ENCODE results near the gene LYPLA2.

Gene LYPLA2

GRCh38 chr1:23790696-23791515 is at the start of gene LYPLA2:
TSS of gene LYPLA2 (plus strand) at chr1:23791145. CDS start at chr1:23792683, 1,538 bp downstream.
- peak; percentile 93 for DNase-seq (ENCODE audit: low spot score)

- DNase-seq (ENCODE audit: low spot score): no peak
Observed at GRCh38 chr1:23741609-23742008, 49.3 kb upstream of the LYPLA2 start.

GRCh38 chr1:23742670-23743286 is 48.2 kb upstream of the LYPLA2 start:
- peak; percentile 66 for DNase-seq (ENCODE audit: low spot score)

GRCh38 chr1:23743287-23744152 is 47.4 kb upstream of the LYPLA2 start, which contains the start of gene ELOA:
TSS of gene ELOA (plus strand) at chr1:23743471. CDS start at chr1:23743504, 33 bp downstream.
- DNase-seq (ENCODE audit: low spot score): peak; percentile 75

- peak; percentile 85 for DNase-seq (ENCODE audit: low spot score)
Observed at GRCh38 chr1:23745515-23745914, 45.4 kb upstream of the LYPLA2 start.

- peak; percentile 19 for DNase-seq (ENCODE audit: low spot score)
Observed at GRCh38 chr1:23748016-23748415, 42.9 kb upstream of the LYPLA2 start.

GRCh38 chr1:23751050-23751814 is 39.7 kb upstream of the LYPLA2 start:
- DNase-seq (ENCODE audit: low spot score): peak; percentile 68

- no peak for DNase-seq (ENCODE audit: low spot score)
Observed at GRCh38 chr1:23751815-23752200, 39.1 kb upstream of the LYPLA2 start.

GRCh38 chr1:23752909-23753308 is 38.0 kb upstream of the LYPLA2 start:
- DNase-seq (ENCODE audit: low spot score): no peak

- DNase-seq (ENCODE audit: low spot score): peak; percentile 47
Observed at GRCh38 chr1:23756676-23757075, 34.3 kb upstream of the LYPLA2 start.

GRCh38 chr1:23757812-23758211 is 33.1 kb upstream of the LYPLA2 start:
- DNase-seq (ENCODE audit: low spot score): no peak

- no peak for DNase-seq (ENCODE audit: low spot score)
Observed at GRCh38 chr1:23759277-23759676, 31.7 kb upstream of the LYPLA2 start.

GRCh38 chr1:23763041-23763577 is 27.8 kb upstream of the LYPLA2 start:
- DNase-seq (ENCODE audit: low spot score): no peak

- DNase-seq (ENCODE audit: low spot score): no peak
Observed at GRCh38 chr1:23768733-23769132, 22.2 kb upstream of the LYPLA2 start.

GRCh38 chr1:23772049-23772853 is 18.7 kb upstream of the LYPLA2 start:
- peak; percentile 68 for DNase-seq (ENCODE audit: low spot score)

- DNase-seq (ENCODE audit: low spot score): no peak
Observed at GRCh38 chr1:23772854-23773242, 18.1 kb upstream of the LYPLA2 start.

GRCh38 chr1:23774174-23774880 is 16.6 kb upstream of the LYPLA2 start:
- DNase-seq (ENCODE audit: low spot score): no peak

GRCh38 chr1:23776217-23776616 is 14.7 kb upstream of the LYPLA2 start:
- DNase-seq (ENCODE audit: low spot score): no peak

GRCh38 chr1:23777979-23778814 is 12.7 kb upstream of the LYPLA2 start, which contains the start of gene PITHD1:
TSS of gene PITHD1 (plus strand) at chr1:23778418. CDS start at chr1:23778516, 98 bp downstream.
- peak; percentile 92 for DNase-seq (ENCODE audit: low spot score)
